Endothelial cell of umbilical vein (primary cell): ENCODE results near the gene PHKG1. TPM values are rescaled to one million over a fixed set of nuclear protein-coding genes. Genes with fewer than 3 reads are reported as not detected.

ENCODE experiments used
- BruUV-seq: library from RNA; stranded (reverse); fragments of 400-500 nt; replicated peaks from 2 replicates; lab custom pipeline; 2021; lab: Mats Ljungman, UMichigan
- CTCF ChIA-PET: fragments of 300-600, 350-600 bp; sonication (Branson Sonifier 250); formaldehyde crosslinking; loops from one replicate; lab custom pipeline; 2021; ENCODE audit warnings: antibody characterized with exemption, inconsistent platforms; lab: Charles Lee
- POLR2A ChIA-PET: fragments of 300-600, 350-600 bp; sonication (Branson Sonifier 250); formaldehyde crosslinking; loops from one replicate; lab custom pipeline; 2021; ENCODE audit warnings: antibody characterized with exemption, inconsistent platforms; lab: Charles Lee
- DNase-seq: peaks from one replicate; pipeline ENCODE4 v3.0.0-alpha.2; 2011; ENCODE audit warnings: low read depth, low spot score
- FAIRE-seq: peaks from 2 replicates; lab custom pipeline; 2011; peaks lifted over from hg19 to GRCh38; lab: Jason Lieb, UNC
- H2AFZ ChIP-seq: 2 replicates; pipeline ENCODE4 v1.6.0; 2012; ENCODE audit warnings: low read depth, low read length, control low read depth, inconsistent platforms
- H3K27ac ChIP-seq: 2 replicates; pipeline ENCODE4 v1.5.1; 2011; ENCODE audit warnings: low read depth, mild to moderate bottlenecking, control low read depth, low read length, moderate library complexity; ENCODE audit not compliant: insufficient read depth
- H3K27me3 ChIP-seq, 2 experiments: 2 replicates each; pipeline versions ENCODE4 v1.6.0 to v1.6.1; 2011; ENCODE audit warnings: low read length in 2 of 2, mixed read lengths in 1 of 2; ENCODE audit not compliant: control insufficient read depth in 2 of 2, insufficient read depth in 2 of 2
- H3K36me3 ChIP-seq, 2 experiments: 2 replicates in 1 of 2; 3 replicates in 1 of 2; pipeline ENCODE4 v1.5.1; 2011; ENCODE audit warnings: low read length in 2 of 2, mild to moderate bottlenecking in 1 of 2, moderate library complexity in 1 of 2; ENCODE audit not compliant: control insufficient read depth in 2 of 2, insufficient read depth in 2 of 2; ENCODE audit errors: extremely low read depth in 1 of 2
- H3K4me1 ChIP-seq: 3 replicates; pipeline ENCODE4 v1.5.1; 2011; ENCODE audit warnings: mild to moderate bottlenecking, low read length; ENCODE audit not compliant: control insufficient read depth, insufficient read depth; ENCODE audit errors: extremely low read depth
- H3K4me2 ChIP-seq: 2 replicates; pipeline ENCODE4 v1.6.1; 2011; ENCODE audit warnings: low read length, control low read depth, mixed read lengths; ENCODE audit not compliant: insufficient read depth
- H3K4me3 ChIP-seq, 3 experiments: fragments of 200-600 bp in 1 of 3; sonication (generic), shearing (Covaris generic) in 1 of 3; replicated peaks in 1 of 3; 2 replicates each; pipeline ENCODE4 v1.5.1; 2011 to 2016; ENCODE audit warnings: control low read depth in 3 of 3, low read length in 3 of 3, mild to moderate bottlenecking in 2 of 3, inconsistent platforms in 1 of 3, low read depth in 1 of 3, moderate library complexity in 1 of 3; ENCODE audit not compliant: insufficient read depth in 1 of 3
- H3K79me2 ChIP-seq: 2 replicates; pipeline ENCODE4 v1.6.0; 2012; ENCODE audit warnings: low read length, inconsistent platforms; ENCODE audit not compliant: control insufficient read depth, insufficient read depth
- H3K9ac ChIP-seq: replicated peaks from 2 replicates; pipeline ENCODE3; 2011; ENCODE audit warnings: low read length, control low read depth; ENCODE audit not compliant: insufficient read depth; ENCODE audit errors: extremely low read depth
- H3K9me1 ChIP-seq: replicated peaks from 3 replicates; pipeline ENCODE4 v1.6.0; 2011; ENCODE audit warnings: mild to moderate bottlenecking, low read length; ENCODE audit not compliant: control insufficient read depth, insufficient read depth; ENCODE audit errors: extremely low read depth
- H3K9me3 ChIP-seq: replicated peaks from 2 replicates; pipeline ENCODE4 v1.5.1; 2012; ENCODE audit warnings: low read length, inconsistent platforms; ENCODE audit not compliant: control insufficient read depth, insufficient read depth
- H4K20me1 ChIP-seq: replicated peaks from 2 replicates; pipeline ENCODE3; 2011; ENCODE audit warnings: mild to moderate bottlenecking, low read length; ENCODE audit not compliant: control insufficient read depth, insufficient read depth; ENCODE audit errors: extremely low read depth
- EZH2 ChIP-seq: IDR thresholded peaks from 2 replicates; pipeline ENCODE4 v1.6.1; 2012; ENCODE audit warnings: borderline replicate concordance, low read depth, mild to moderate bottlenecking, moderate library complexity, low read length, inconsistent platforms; ENCODE audit not compliant: severe bottlenecking
- FOS ChIP-seq: IDR thresholded peaks from 2 replicates; pipeline ENCODE4 v1.6.1; 2011; ENCODE audit warnings: mild to moderate bottlenecking, low read length, moderate library complexity, borderline replicate concordance; ENCODE audit not compliant: insufficient read depth
- GATA2 ChIP-seq: IDR thresholded peaks from 2 replicates; pipeline ENCODE4 v1.7.0; 2011; ENCODE audit warnings: low read depth, mild to moderate bottlenecking, moderate library complexity, mixed read lengths, low read length; ENCODE audit not compliant: insufficient read length, insufficient read depth
- JUN ChIP-seq: IDR thresholded peaks from 2 replicates; pipeline ENCODE4 v1.6.1; 2011; ENCODE audit warnings: borderline replicate concordance, low read depth; ENCODE audit not compliant: insufficient read length, insufficient read depth
- MAX ChIP-seq: IDR thresholded peaks from 2 replicates; pipeline ENCODE4 v1.6.1; 2011; ENCODE audit not compliant: insufficient read depth, insufficient read length
- MYC ChIP-seq: IDR thresholded peaks from one replicate; pipeline ENCODE4 v1.6.1; 2011; ENCODE audit warnings: mild to moderate bottlenecking, low read depth, low read length
- POLR2A ChIP-seq: IDR thresholded peaks from 2 replicates; pipeline ENCODE4 v1.6.1; 2012; ENCODE audit warnings: low read depth, mild to moderate bottlenecking, control low read depth, low read length
- POLR2AphosphoS5 ChIP-seq: IDR thresholded peaks from 2 replicates; pipeline ENCODE4 v1.6.1; 2012; ENCODE audit warnings: low read depth, mild to moderate bottlenecking, control low read depth, low read length, moderate library complexity; ENCODE audit not compliant: insufficient read depth
- dilution Hi-C: fragments of 300-500 bp; cut with MboI; formaldehyde crosslinking; loops from one replicate; pipeline ENCODE4 v1.15.0; 2019; ENCODE audit warnings: low sequenced_read_pairs; ENCODE audit not compliant: extremely low pct_ligation_motif_present
- intact Hi-C: fragments of 100-400 bp; cut with micrococcal nuclease; formaldehyde crosslinking; loops from one replicate; pipeline ENCODE4 v1.10.0; 2022
- polyA plus RNA-seq, 4 experiments: library from polyadenylated mRNA; depleted of rRNA in 3 of 4; stranded (reverse) in 3 of 4; unstranded in 1 of 4; fragments of >200 nt; gene quantifications; 2 replicates each; pipeline versions ENCODE4 v1.2.1 to v1.2.3, GENCODE V29; 2011 to 2012; ENCODE audit warnings: missing spikeins in 1 of 4
- total RNA-seq: library from RNA; stranded (reverse); gene quantifications from 2 replicates; pipeline ENCODE4 v1.2.3, GENCODE V29; 2021
- TF ChIP-seq, protein P1 (sequence below), 2 donors: IDR thresholded peaks; 1 replicate in 1 of 2; 2 replicates in 1 of 2; pipeline ENCODE4 v1.5.1; 2011; ENCODE audit warnings: low read length in 2 of 2, mild to moderate bottlenecking in 2 of 2, moderate library complexity in 2 of 2, control low read depth in 1 of 2, inconsistent platforms in 1 of 2, low read depth in 1 of 2; ENCODE audit not compliant: insufficient read depth in 1 of 2; ENCODE audit errors: extremely low read depth in 1 of 2

The PHKG1 gene
- total and polyA plus RNA-seq, 2 donors (not counting 3 experiments of a cell fraction or from before 2014, with no cell fraction given), result 0.32 to 1.00 TPM

GRCh38 chr7:56091591-56091990 lies 1.2 kb downstream of the PHKG1 start:
- dilution Hi-C loops, result no loop called here
- FAIRE-seq, result no peak

More at GRCh38 chr7:56091591-56091990, 1.2 kb downstream of the PHKG1 start:
- Histone ChIP-seq H3K4me3 (no peak overlapping the region), H3K9me1 (no peaks in the 10 kb centered on the region), H3K79me2 (no peaks in the 10 kb centered on the region), H3K4me2 (no peak overlapping the region), H3K4me1 (peaks cover 3% of the 10 kb centered on the region), H3K27me3 (no peaks in the 10 kb centered on the region), H3K27ac (no peak overlapping the region), H3K9me3 (no peaks in the 10 kb centered on the region), H3K36me3 (no peaks in the 10 kb centered on the region), H3K9ac (no peak overlapping the region), H4K20me1 (no peaks in the 10 kb centered on the region), H2AFZ (no peak overlapping the region)
- CTCF ChIA-PET, result interaction anchor here (1.7 to 2.8 kb wide), 6 partner anchors 13 to 451 kb away, joined by 7 to 49 read pairs (median 31); partner anchors contain the start of genes CHCHD2 and SUMF2
- DNase-seq, result no peak
- BruUV-seq, result no TSS peak
- TF ChIP-seq EZH2 (no peak), GATA2 (no peak), POLR2A (no peak), POLR2AphosphoS5 (no peak), FOS (no peak), MAX (no peak), JUN (no peak), MYC (no peak)
- TF ChIP-seq, protein P1, sequence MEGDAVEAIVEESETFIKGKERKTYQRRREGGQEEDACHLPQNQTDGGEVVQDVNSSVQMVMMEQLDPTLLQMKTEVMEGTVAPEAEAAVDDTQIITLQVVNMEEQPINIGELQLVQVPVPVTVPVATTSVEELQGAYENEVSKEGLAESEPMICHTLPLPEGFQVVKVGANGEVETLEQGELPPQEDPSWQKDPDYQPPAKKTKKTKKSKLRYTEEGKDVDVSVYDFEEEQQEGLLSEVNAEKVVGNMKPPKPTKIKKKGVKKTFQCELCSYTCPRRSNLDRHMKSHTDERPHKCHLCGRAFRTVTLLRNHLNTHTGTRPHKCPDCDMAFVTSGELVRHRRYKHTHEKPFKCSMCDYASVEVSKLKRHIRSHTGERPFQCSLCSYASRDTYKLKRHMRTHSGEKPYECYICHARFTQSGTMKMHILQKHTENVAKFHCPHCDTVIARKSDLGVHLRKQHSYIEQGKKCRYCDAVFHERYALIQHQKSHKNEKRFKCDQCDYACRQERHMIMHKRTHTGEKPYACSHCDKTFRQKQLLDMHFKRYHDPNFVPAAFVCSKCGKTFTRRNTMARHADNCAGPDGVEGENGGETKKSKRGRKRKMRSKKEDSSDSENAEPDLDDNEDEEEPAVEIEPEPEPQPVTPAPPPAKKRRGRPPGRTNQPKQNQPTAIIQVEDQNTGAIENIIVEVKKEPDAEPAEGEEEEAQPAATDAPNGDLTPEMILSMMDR (IDR thresholded peaks at IDR 0.05; ENCODE audit: extremely low read depth in 1 of 2, insufficient read depth in 1 of 2, low read depth in 1 of 2, low read length in 2 of 2), result no peak
- intact Hi-C loops, result no loop called here
- POLR2A ChIA-PET, result interaction anchor here (0.7 kb wide), 1 partner anchor 12 kb away, joined by 4 read pairs; no protein-coding TSS in a partner anchor
